GM19455 (cell line): ENCODE results near the gene LNPK.
"Not testable (repeated sequence)": the region's sequence is repeated elsewhere in the genome, so short reads cannot be mapped to it uniquely, and the experiment has no call there.

ENCODE experiments used
- ATAC-seq: cut with Tn5 transposase; IDR thresholded peaks from one replicate; pipeline ENCODE4 v1.9.1; 2021; ENCODE audit not compliant: unreplicated experiment

LNPK gene, protein sequence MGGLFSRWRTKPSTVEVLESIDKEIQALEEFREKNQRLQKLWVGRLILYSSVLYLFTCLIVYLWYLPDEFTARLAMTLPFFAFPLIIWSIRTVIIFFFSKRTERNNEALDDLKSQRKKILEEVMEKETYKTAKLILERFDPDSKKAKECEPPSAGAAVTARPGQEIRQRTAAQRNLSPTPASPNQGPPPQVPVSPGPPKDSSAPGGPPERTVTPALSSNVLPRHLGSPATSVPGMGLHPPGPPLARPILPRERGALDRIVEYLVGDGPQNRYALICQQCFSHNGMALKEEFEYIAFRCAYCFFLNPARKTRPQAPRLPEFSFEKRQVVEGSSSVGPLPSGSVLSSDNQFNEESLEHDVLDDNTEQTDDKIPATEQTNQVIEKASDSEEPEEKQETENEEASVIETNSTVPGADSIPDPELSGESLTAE

DNA sequence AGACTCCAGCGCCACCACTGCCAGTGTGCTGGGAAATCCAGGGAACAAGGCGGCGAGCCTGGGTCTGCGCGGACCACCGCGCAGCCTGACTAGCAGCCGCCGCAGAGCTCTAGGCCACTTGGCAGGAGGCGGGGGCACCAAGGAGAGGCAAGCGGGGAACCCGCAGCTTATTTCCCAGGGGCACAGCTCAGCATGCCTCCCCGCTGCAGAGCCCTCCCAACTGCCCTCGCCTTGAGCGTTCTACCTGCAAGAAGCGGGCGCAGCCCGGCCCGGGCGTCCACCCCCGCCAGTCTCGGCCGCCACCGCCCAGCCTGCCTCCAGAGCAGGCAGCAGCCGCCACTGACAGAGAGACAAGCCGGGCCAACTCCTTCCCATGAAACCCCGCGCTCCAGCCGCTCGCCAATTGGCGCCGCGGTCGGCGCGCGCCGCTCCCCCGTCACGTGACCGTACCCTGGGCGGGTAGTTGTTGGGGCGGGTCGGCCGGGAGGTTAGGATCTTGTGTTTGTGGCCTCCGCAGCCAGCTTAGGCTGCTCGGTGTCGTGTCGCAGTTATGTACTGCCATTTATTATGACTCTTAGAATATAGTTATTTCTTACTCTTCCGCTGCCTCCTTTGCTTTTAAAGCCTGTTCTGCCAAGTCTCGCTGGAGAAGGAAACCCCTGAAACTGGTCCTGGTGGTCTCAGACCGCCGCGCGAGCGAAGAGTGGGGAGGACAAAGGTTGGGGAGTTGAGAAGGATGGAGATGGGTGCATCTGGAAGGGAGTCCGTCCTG lies at the start of gene LNPK:
TSS of gene LNPK (minus strand) at position 352 of the 772 bp plus-strand sequence. CDS start 6,683 bp downstream, outside the sequence.
- peak; percentile 89 for ATAC-seq

DNA sequence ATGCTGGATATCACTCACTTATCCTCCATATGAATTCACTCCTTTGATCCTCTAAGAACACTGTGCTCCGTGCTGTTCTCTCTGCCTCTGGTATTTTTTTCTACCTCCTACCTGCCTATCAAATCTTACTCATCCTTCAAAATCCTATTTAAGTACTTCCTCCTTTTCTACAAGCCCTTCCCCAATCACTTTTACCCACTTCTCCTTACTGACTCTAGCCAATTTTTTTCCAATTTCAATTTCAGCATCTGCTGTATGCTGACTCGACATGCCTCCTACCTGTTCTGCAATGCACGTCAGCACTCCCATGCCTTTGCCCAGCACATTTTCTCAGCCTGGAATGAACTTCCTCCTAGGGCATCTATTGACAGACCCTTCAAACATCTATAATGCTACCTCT lies 37.3 kb upstream of the LNPK start:
- ATAC-seq = no peak

DNA sequence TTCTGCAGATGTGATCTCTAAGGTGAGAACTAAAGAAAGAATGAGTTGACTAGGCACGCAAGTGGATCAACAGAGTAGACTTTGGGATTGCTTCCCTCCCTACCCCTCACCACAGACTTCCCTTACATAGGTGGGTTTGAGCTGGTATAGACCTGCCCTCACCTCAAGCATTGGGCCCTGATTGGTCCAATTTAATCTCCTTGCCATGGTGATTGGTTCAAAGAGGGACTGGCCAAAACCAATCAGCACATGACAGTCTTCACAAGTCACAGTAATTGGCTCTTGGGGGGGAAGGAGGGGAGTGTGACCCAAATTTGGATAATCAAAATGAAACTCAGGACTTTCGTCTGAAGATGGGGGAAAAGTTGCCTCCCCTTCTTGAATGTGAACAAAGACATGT lies 36.6 kb upstream of the LNPK start:
- ATAC-seq = no peak

DNA sequence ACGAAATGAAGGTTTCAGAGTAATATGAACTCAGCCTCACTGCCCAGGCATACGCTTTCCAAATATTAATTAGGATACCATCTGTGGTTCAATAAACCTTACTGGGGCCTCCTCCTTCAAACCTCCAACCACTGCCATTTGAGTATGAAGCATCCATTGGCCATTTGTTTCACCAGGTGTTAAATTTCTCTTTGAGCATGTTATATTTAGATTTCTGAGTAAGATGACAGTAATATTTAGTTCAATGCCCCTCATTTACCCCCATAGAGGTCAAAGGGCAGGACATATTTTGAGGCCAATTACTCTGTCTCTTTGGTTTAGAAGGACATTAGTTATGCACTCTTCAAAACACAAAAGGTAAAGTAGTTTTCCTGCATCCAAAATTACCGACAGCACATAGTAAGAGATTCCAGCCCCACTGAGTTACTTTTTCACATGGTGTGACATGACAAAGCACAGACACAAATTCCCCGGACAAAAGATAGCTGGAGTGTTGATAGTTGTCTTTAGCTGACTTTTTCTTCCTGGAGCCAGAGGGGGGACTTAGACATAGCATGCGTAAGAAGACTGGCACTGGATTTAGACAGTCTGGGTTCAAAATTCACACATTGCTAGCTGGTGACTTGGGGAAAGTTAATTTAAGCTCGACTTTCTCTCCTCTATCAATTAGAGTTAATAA lies 33.1 kb upstream of the LNPK start:
- no peak for ATAC-seq

DNA sequence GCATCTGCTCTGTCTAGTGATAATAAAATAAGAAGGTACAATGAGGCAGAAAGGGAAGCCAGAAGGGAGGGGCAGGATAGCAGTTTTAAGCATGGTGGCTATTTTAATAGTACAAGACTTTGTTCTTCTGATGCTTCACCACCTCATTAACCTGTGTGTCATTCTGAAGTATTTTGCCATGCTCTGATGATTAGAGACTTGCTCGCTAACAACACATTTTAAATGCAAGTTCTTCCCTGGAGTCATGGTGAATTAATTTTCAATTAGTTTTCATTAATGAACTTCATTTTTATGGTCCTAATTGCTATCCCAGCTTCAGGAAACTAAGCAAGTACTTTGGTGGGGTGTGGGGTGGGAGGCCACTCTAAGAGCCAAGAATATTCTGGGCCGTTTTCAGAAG lies 25.7 kb upstream of the LNPK start:
- no peak for ATAC-seq

DNA sequence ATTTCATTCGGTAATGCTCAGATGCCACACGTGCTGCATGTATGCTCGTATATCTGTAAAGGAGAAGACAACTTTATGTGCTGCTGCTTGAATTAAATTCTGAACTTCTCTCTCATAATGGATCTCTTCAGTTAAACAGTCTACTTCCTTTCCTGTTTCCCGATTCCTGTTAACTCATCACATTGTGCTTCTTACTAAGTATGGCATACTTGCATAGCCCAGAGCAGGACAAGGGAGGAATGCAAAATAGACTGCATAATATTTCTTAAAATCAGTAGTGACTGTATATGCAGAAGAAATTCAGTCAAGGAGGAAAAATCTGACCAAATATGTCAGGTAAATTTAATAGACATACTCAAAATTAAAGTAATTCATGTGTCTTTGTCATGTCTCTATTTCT lies 23.9 kb upstream of the LNPK start:
- ATAC-seq = no peak

DNA sequence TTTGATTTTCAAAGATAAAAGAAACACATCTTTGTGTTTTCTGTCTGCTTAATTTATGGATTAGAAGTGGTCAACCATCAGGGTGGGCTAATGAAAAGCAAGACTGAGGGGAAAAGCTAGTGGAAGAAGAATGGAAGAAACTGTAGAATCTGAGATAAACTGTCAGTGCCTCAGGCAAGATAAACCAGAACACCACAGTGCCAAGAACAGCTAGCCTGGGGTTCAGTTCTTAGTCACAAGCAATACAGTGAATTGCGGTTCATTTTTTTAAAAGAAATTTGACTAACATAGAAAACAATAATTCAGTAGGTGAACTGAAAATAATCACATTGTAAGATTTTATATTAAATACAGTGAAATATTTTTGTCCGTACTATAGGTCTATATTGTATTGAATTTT lies 22.0 kb upstream of the LNPK start:
- no peak for ATAC-seq

DNA sequence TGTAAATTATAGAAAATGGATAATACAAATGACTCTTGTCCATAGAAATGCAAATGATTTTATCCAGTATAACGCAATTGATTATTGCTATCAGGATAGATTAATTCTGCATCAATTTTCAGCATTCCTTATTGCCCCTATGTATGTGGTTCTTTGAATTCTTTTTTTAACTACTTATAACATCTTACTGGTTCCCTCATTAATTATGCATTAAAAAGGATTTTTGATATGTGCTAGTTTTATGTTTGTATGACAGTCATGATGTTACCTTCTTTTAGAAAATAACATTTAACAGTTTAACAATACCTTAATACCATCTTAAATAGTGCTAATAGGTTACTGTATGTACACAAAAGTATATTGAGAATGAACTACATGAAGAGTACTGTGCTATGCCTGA lies 20.0 kb upstream of the LNPK start:
- ATAC-seq = no peak

DNA sequence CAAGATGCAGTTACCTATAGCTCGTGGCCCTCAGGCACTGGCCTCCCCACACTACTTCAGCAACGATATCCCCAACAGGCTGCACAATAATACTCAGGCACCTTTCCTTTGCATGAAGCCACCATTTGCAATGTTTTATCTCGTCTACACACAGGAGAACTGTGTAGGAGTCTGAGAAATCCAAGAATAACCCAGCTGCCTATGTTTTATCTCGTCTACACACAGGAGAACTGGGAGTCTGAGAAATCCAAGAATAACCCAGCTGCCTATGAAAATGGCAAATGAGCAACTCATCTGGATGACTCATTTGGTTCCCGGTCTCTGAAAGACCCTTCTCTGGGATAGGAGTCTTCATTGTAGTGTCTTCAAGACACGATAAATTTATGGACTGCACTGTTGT lies 18.3 kb upstream of the LNPK start:
- ATAC-seq = no peak

DNA sequence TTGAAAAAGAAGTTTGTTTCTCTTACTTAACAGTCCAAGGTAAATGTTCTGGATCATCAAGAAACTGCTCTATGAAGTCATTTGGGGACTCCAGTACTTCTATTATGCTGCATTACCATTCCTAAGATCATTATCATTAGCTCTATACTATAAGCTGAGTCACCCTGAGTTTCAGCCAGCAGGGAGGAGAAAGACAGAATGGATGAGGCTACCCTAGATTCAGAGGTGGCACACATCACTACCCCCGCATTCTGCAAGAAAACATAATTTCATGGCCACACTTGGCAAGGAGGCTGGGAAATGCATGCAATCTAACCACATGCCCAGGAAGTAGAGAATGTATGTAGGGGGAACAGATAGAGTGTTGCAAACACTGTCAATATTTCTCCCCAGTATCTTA lies 16.6 kb upstream of the LNPK start:
- no peak for ATAC-seq

DNA sequence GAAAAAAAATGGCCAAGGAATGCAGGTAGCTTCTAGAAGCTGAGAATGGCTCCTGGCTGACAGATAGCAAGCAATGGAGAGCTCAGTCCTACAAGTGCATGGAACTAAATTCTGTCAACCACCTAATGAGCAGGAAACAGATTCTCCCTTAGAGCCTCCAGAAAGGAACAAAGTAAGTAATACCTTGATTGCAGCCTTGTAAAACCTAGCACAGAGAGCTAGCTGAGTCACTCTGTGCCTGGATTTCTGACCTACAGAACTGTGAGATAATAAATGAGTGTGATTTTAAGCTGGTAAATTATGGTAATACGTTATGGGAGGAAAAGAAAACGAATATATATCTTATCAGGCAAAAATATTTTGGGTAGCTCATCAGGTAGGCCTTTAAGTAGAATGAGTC lies 7.4 kb upstream of the LNPK start:
- no peak for ATAC-seq

DNA sequence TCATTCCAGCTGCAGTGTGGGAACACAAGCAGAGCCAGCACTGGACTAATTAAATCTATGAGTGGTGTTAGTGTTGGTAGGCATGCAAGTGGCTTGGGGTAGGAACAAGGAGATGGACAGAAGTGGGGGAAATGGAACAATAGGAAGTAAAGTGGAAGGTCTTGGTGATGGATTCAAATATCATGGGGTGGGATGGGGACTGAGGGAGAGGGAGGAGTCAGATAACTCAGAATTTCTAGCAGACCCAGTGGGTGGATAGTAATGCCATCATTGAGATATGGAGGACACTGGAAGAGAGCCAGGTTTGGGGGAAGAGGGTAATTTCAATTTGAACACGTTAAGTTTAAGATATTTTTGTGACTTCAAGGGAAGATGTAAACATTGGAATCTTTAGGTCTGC lies 2.9 kb upstream of the LNPK start:
- no peak for ATAC-seq

DNA sequence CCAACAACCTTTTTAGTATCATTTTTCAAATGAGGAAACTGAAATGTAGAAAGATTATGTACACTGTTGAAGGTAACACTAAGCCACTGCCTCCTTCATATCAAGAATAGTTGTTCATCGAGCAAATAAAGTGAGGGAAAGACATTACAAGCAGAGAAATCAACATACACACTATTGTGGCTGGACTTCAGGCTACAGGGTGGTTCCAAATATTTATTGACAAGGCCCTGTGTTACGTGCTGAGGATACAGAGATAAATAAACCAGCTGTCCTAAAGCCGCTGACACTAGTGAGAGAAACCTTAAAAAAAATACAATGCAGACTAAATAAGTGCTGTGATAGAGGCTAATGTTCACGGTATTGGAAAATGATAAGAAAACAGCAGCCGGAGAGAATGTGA lies 1.9 kb upstream of the LNPK start:
- no peak for ATAC-seq

DNA sequence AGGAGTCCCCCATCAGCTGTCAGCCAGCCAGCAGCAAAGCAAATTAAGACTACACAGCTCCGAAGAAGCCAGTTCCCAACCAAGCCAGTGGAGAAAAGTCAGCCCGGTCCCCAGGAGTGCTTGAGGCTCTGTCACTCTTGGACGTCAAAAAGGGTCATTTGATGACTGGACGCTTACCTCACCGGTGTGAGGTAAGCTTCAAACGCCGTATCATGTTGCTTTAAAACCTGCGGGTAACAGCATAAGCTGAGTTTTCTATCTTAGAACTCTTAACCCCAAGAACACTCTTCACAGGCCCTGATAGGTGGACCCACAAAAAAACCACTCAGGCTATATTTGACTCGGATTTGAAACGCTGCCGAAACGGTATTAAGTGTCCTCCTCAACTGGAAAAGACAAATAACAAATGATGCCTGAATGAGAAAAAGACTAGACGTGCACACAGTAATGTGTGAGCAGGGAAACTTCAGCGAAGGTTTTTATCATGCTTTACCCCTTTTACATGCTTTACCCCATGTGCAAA lies 682 bp upstream of the LNPK start:
- no peak for ATAC-seq

DNA sequence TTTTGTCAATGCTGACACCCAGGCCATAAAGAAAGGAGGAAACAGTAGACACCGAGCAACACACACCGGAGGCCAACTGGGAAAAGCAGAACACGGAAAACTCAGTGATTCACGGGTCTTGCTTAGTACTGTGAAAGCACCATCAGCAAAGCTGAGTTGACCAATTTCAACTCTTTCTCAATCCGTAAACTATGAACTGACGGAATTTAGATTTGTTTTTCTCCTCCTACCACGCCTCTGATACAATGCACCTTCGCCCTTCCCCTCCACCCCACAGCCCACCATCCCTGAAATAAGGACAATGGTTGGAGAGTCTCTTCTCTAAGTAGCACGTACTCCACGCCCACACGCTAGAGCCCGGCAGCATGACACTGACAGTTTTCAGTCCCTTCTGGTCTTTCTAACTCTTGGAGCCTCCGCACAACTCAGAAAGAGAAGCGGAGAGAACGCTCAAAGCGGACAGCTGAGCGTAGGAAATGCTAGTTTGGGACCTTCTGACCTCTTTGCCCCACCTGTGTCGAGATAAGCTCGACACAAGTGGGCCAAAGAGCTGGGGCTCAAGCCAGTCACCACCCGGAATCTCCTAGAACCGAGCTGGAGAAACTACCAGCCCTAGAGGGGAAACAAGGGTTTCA lies 669 bp downstream of the LNPK start:
- ATAC-seq = peak; percentile 65

DNA sequence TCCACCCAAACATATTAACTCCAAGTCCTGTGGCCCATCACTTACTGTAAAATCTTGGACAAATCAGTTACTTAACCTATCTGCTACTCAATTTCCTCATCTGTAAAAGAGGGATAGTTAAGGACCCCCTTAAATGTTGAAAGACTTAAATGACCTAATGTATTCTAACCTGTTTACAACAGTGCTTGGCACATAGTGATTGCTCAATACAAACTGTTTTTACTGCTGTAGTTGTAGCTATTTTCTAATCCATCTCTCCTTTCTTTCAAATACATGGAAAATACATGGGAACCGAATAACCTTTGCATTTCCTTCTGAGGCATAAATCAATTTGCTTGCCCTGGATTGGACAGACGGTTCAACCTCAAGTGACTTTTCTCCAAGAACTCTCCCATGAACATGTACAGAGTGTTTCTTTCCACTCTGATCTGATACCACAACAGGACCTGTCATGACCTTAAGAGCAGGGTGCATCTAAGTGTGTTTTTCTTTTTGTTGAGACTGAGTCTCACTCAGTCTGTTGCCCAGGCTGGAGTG lies 2.7 kb downstream of the LNPK start:
- ATAC-seq = no peak

DNA sequence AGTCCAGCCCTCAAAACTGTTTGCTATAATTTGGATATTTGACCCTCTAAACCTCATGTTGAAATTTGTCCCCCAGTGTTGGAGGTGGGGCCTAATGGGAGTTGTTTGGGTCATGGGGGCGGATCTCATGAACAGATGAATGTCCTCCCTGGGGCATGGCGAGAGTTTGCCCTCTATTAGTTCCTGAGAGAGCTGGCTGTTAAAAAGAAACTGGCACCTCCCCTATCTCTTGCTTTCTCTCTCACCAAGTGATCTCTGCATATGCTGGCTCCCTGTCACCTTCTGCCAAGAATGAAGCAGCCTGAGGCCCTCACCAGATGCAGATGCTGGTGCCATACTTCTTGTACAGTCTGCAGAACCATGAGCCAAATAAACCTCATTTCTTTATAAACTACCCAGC lies 12.0 kb downstream of the LNPK start:
- no peak for ATAC-seq

DNA sequence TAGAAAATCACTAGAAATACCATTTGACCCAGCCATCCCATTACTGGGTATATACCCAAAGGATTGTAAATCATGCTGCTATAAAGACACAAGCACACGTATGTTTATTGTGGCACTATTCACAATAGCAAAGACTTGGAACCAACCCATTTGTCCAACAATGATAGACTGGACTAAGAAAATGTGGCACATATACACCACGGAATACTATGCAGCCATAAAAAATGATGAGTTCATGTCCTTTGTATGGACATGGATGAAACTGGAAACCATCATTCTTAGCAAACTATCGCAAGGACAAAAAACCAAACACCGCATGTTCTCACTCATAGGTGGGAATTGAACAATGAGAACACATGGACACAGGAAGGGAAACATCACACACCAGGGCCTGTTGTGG lies 14.9 kb downstream of the LNPK start:
- not testable (repeated sequence) for ATAC-seq

DNA sequence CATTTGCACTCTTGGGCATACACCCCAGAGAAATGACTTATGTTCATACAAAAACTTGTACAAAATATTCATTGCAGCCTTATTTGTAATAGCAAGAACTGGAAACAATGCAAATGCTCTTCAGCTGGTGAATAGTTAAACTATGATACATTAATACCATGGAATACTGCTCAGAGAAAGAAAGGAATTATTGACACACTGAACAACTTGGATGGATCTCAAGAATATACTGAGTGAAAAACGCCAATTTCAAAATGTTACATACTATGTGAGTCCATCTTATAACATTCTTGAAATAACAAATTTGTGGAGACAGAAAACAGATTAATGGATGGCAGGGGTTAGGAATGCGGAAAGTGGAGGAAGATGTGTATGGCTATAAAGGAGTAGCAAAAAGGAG lies 17.2 kb downstream of the LNPK start:
- no peak for ATAC-seq

DNA sequence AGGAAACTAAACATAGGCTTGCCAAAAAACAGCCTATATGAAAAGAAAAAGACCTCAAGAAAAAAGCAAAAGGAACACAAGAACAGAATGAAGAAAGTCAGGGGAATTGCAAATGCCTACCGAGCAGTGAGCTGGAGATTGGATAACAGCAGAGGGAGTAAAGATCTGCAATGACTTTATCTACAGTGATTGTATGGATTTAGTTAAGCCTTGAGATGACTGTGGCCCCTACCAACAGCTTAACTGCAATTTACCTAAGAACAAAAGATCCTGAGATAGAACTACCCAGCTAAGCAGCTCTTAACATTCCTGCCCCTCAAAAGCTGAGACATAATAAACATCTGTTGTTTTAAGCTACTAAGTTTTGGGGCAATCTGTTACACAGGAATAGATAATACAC lies 20.5 kb downstream of the LNPK start:
- ATAC-seq = no peak
